ENCODE results near the gene OLA1.
A peak's percentile ranks its signal among the peaks of the same experiment; 100 is the strongest.

OLA1 gene

GRCh38 chr2:174157053-174157452 is 91.3 kb downstream of the OLA1 start:
- H3K9me3 ChIP-seq (ENCODE audit: control insufficient read depth, insufficient read depth, low read length): no peaks in the 10 kb centered on the region
- H3K27ac ChIP-seq (ENCODE audit: low read depth, low read length): no peak overlapping the region
- H3K4me3 ChIP-seq (ENCODE audit: low read depth, low read length): no peak overlapping the region
- peaks cover 10% of the 10 kb centered on the region for H3K4me1 ChIP-seq (ENCODE audit: control insufficient read depth, insufficient read depth, low read length)
- no peaks in the 10 kb centered on the region for H3K27me3 ChIP-seq (ENCODE audit: control insufficient read depth, insufficient read depth, low read length)
- H3K9ac ChIP-seq (ENCODE audit: low read depth, low read length): no peak overlapping the region
- no peaks in the 10 kb centered on the region for H3K36me3 ChIP-seq (ENCODE audit: control insufficient read depth, insufficient read depth, low read length)

- no peak overlapping the region for H3K4me3 ChIP-seq (ENCODE audit: low read depth, low read length)
- no peaks in the 10 kb centered on the region for H3K9me3 ChIP-seq (ENCODE audit: control insufficient read depth, insufficient read depth, low read length)
- H3K27ac ChIP-seq (ENCODE audit: low read depth, low read length): no peak overlapping the region
These were observed 94.3 kb downstream of the OLA1 start for GRCh38 chr2:174153757-174154680.

DNA sequence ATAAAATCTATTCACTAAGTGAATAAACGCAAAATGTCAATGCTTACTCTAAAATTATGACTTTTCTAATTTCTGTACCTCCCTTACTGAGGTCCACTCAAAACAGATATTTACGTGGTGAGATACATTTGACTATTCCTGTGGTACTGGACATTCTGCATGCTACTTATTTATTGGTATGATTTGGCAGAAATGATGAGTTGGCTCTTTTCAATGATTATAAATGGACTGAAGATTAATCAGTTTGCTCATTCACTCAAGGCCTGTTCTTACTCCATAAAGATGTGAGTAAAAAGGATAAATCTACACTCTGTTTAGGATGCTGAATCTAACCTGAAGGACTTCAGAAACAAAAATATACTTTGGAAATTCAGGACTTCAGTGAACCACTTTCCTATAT is 98.8 kb downstream of the OLA1 start:
- H3K4me3 ChIP-seq (ENCODE audit: low read depth, low read length): no peak overlapping the region
- no peaks in the 10 kb centered on the region for H3K9me3 ChIP-seq (ENCODE audit: control insufficient read depth, insufficient read depth, low read length)
- H3K4me1 ChIP-seq (ENCODE audit: control insufficient read depth, insufficient read depth, low read length): 0 out of 2 replicates have a peak, but pooled peaks cover 4% of the 10 kb centered on the region
- no peak overlapping the region for H3K27ac ChIP-seq (ENCODE audit: low read depth, low read length)
- no peaks in the 10 kb centered on the region for H3K36me3 ChIP-seq (ENCODE audit: control insufficient read depth, insufficient read depth, low read length)
- H3K9ac ChIP-seq (ENCODE audit: low read depth, low read length): no peak overlapping the region
- H3K27me3 ChIP-seq (ENCODE audit: control insufficient read depth, insufficient read depth, low read length): no peaks in the 10 kb centered on the region

More at GRCh38 chr2:174153757-174154680, 94.3 kb downstream of the OLA1 start:
- 0 out of 2 replicates have a peak, but pooled peaks cover 4% of the 10 kb centered on the region for H3K4me1 ChIP-seq (ENCODE audit: control insufficient read depth, insufficient read depth, low read length)
- no peak overlapping the region for H3K9ac ChIP-seq (ENCODE audit: low read depth, low read length)
- H3K36me3 ChIP-seq (ENCODE audit: control insufficient read depth, insufficient read depth, low read length): no peaks in the 10 kb centered on the region
- no peaks in the 10 kb centered on the region for H3K27me3 ChIP-seq (ENCODE audit: control insufficient read depth, insufficient read depth, low read length)

GRCh38 chr2:174148833-174149232 is 99.5 kb downstream of the OLA1 start:
- H3K9ac ChIP-seq (ENCODE audit: low read depth, low read length): no peak overlapping the region

GRCh38 chr2:174145827-174146226 is 102.5 kb downstream of the OLA1 start:
- no peaks in the 10 kb centered on the region for H3K27me3 ChIP-seq (ENCODE audit: control insufficient read depth, insufficient read depth, low read length)
- no peak overlapping the region for H3K4me3 ChIP-seq (ENCODE audit: low read depth, low read length)
- no peaks in the 10 kb centered on the region for H3K4me1 ChIP-seq (ENCODE audit: control insufficient read depth, insufficient read depth, low read length)
- H3K9ac ChIP-seq (ENCODE audit: low read depth, low read length): no peak overlapping the region
- no peaks in the 10 kb centered on the region for H3K9me3 ChIP-seq (ENCODE audit: control insufficient read depth, insufficient read depth, low read length)
- no peaks in the 10 kb centered on the region for H3K36me3 ChIP-seq (ENCODE audit: control insufficient read depth, insufficient read depth, low read length)
- no peak overlapping the region for H3K27ac ChIP-seq (ENCODE audit: low read depth, low read length)

More at GRCh38 chr2:174148833-174149232, 99.5 kb downstream of the OLA1 start:
- H3K27ac ChIP-seq (ENCODE audit: low read depth, low read length): no peak overlapping the region
- no peaks in the 10 kb centered on the region for H3K4me1 ChIP-seq (ENCODE audit: control insufficient read depth, insufficient read depth, low read length)
- H3K4me3 ChIP-seq (ENCODE audit: low read depth, low read length): no peak overlapping the region
- no peaks in the 10 kb centered on the region for H3K27me3 ChIP-seq (ENCODE audit: control insufficient read depth, insufficient read depth, low read length)
- H3K9me3 ChIP-seq (ENCODE audit: control insufficient read depth, insufficient read depth, low read length): no peaks in the 10 kb centered on the region
- no peaks in the 10 kb centered on the region for H3K36me3 ChIP-seq (ENCODE audit: control insufficient read depth, insufficient read depth, low read length)

DNA sequence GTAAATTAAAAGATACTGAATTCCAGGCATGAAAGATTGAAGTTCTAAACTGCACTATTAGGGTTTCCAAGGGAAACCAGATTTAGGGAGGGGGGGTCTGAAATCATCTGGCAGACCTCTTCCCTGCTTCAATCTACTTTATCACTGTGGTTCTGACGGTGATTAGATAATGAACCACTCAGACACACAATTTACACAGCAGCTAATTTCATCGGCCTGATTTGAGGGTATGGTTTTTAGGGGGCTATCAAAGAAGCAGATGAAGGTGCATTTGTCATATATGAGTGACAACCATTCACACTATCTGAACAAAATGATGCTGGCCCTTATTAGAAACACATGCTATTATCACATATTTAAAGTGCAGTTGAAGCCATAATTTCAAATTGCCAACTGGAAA is 106.0 kb downstream of the OLA1 start:
- H3K4me3 ChIP-seq (ENCODE audit: low read depth, low read length): no peak overlapping the region
- no peak overlapping the region for H3K9ac ChIP-seq (ENCODE audit: low read depth, low read length)
- H3K9me3 ChIP-seq (ENCODE audit: control insufficient read depth, insufficient read depth, low read length): no peaks in the 10 kb centered on the region
- no peaks in the 10 kb centered on the region for H3K27me3 ChIP-seq (ENCODE audit: control insufficient read depth, insufficient read depth, low read length)
- peaks cover 2% of the 10 kb centered on the region for H3K36me3 ChIP-seq (ENCODE audit: control insufficient read depth, insufficient read depth, low read length)
- H3K27ac ChIP-seq (ENCODE audit: low read depth, low read length): no peak overlapping the region
- H3K4me1 ChIP-seq (ENCODE audit: control insufficient read depth, insufficient read depth, low read length): no peaks in the 10 kb centered on the region

GRCh38 chr2:174138161-174138560 is 110.2 kb downstream of the OLA1 start:
- H3K4me1 ChIP-seq (ENCODE audit: control insufficient read depth, insufficient read depth, low read length): no peaks in the 10 kb centered on the region
- no peaks in the 10 kb centered on the region for H3K9me3 ChIP-seq (ENCODE audit: control insufficient read depth, insufficient read depth, low read length)
- H3K4me3 ChIP-seq (ENCODE audit: low read depth, low read length): no peak overlapping the region

GRCh38 chr2:174135981-174136380 is 112.4 kb downstream of the OLA1 start:
- no peak overlapping the region for H3K9ac ChIP-seq (ENCODE audit: low read depth, low read length)
- no peak overlapping the region for H3K4me3 ChIP-seq (ENCODE audit: low read depth, low read length)
- H3K27ac ChIP-seq (ENCODE audit: low read depth, low read length): no peak overlapping the region
- peaks cover 7% of the 10 kb centered on the region for H3K36me3 ChIP-seq (ENCODE audit: control insufficient read depth, insufficient read depth, low read length)
- peaks cover 19% of the 10 kb centered on the region for H3K4me1 ChIP-seq (ENCODE audit: control insufficient read depth, insufficient read depth, low read length)
- no peaks in the 10 kb centered on the region for H3K27me3 ChIP-seq (ENCODE audit: control insufficient read depth, insufficient read depth, low read length)
- H3K9me3 ChIP-seq (ENCODE audit: control insufficient read depth, insufficient read depth, low read length): no peaks in the 10 kb centered on the region

More at GRCh38 chr2:174138161-174138560, 110.2 kb downstream of the OLA1 start:
- Histone ChIP-seq H3K36me3 (ENCODE audit: control insufficient read depth, insufficient read depth, low read length) (peaks cover 7% of the 10 kb centered on the region), H3K9ac (ENCODE audit: low read depth, low read length) (no peak overlapping the region), H3K27ac (ENCODE audit: low read depth, low read length) (no peak overlapping the region), H3K27me3 (ENCODE audit: control insufficient read depth, insufficient read depth, low read length) (no peaks in the 10 kb centered on the region)

GRCh38 chr2:174125090-174125489 is 123.2 kb downstream of the OLA1 start:
- Histone ChIP-seq H3K4me3 (ENCODE audit: low read depth, low read length) (0 out of 2 replicates have a peak overlapping the region, but pooled peaks have one; percentile 1), H3K9ac (ENCODE audit: low read depth, low read length) (no peak overlapping the region), H3K4me1 (ENCODE audit: control insufficient read depth, insufficient read depth, low read length) (peaks cover 69% of the 10 kb centered on the region), H3K9me3 (ENCODE audit: control insufficient read depth, insufficient read depth, low read length) (no peaks in the 10 kb centered on the region), H3K27me3 (ENCODE audit: control insufficient read depth, insufficient read depth, low read length) (no peaks in the 10 kb centered on the region), H3K27ac (ENCODE audit: low read depth, low read length) (peak overlapping the region; percentile 88), H3K36me3 (ENCODE audit: control insufficient read depth, insufficient read depth, low read length) (no peaks in the 10 kb centered on the region)

DNA sequence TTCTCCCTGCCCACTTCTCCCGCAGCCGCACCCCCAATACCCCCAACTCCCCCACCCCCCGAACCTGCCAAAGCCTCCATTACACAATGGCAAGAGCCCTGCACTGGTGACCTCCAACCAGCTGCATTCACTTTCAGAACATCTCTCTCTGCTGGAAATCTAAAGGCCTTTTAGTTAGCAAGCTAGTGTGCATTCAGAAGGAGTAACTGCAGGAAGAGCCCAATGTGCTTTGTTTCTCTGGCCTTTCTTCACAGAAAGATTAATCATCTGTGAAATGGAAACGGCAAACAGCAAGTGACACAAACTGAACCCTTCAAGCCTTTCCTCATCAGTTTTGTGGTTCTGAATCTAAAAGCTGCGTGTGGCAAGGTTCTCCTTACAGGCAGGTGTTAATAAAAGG is 124.2 kb downstream of the OLA1 start:
- peak overlapping the region; percentile 22 for H3K4me3 ChIP-seq (ENCODE audit: low read depth, low read length)

DNA sequence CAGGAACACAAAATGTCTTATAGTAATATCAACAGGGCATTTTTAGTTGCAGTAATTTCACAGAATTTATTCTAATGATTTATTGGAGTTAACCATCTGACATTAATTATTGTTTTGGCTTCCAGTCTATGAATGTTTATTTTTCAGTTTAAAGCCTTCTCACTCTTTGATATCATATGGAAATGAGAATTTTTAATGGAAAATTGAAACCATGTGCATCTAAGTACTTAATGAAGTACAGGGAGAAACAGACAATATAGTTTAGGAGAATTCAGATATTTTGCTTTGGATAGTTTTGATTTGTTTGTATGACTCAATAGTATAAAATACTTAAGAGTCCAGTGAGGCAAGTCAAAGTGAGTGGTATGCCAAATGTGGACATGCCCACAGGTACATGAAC is 126.1 kb downstream of the OLA1 start:
- no peaks in the 10 kb centered on the region for H3K36me3 ChIP-seq (ENCODE audit: control insufficient read depth, insufficient read depth, low read length)
- H3K9me3 ChIP-seq (ENCODE audit: control insufficient read depth, insufficient read depth, low read length): no peaks in the 10 kb centered on the region
- no peak overlapping the region for H3K9ac ChIP-seq (ENCODE audit: low read depth, low read length)
- H3K27ac ChIP-seq (ENCODE audit: low read depth, low read length): peak overlapping the region; percentile 70
- H3K4me3 ChIP-seq (ENCODE audit: low read depth, low read length): no peak overlapping the region
- H3K27me3 ChIP-seq (ENCODE audit: control insufficient read depth, insufficient read depth, low read length): no peaks in the 10 kb centered on the region
- peaks cover 95% of the 10 kb centered on the region for H3K4me1 ChIP-seq (ENCODE audit: control insufficient read depth, insufficient read depth, low read length)

More for the DNA sequence above, 124.2 kb downstream of the OLA1 start:
- Histone ChIP-seq H3K4me1 (ENCODE audit: control insufficient read depth, insufficient read depth, low read length) (peaks cover 75% of the 10 kb centered on the region), H3K27me3 (ENCODE audit: control insufficient read depth, insufficient read depth, low read length) (no peaks in the 10 kb centered on the region), H3K27ac (ENCODE audit: low read depth, low read length) (peak overlapping the region; percentile 88), H3K9ac (ENCODE audit: low read depth, low read length) (peak overlapping the region; percentile 27; the same call in 1 of the 2 replicates), H3K36me3 (ENCODE audit: control insufficient read depth, insufficient read depth, low read length) (no peaks in the 10 kb centered on the region), H3K9me3 (ENCODE audit: control insufficient read depth, insufficient read depth, low read length) (no peaks in the 10 kb centered on the region)

Data from HUES48 (cell line).